HepG2 (cell line): Measurements from ENCODE around the gene SKP1. TPM values are rescaled to one million over a fixed set of nuclear protein-coding genes. Genes with fewer than 3 reads are reported as not detected.

Experiments used
- ATAC-seq: fragments of 200-7000 bp; cut with Tn5 transposase; 3 replicates; pipeline ENCODE4 v1.9.1; 2020; ENCODE audit warnings: mild to moderate bottlenecking, moderate library complexity
- BruUV-seq: library from RNA; stranded (reverse); fragments of 400-500 nt; replicated peaks from 2 replicates; lab custom pipeline; 2021; lab: Mats Ljungman, UMichigan
- CTCF ChIA-PET: fragments of 300-600 bp; formaldehyde crosslinking; extraction: SDS; loops from one replicate; lab custom pipeline; 2021; ENCODE audit warnings: low total read pairs, inconsistent platforms, low intra/inter-chr PET ratio; lab: Yijun Ruan, JAX
- POLR2A ChIA-PET: fragments of 350-600 bp; sonication (Branson Sonifier 250); formaldehyde crosslinking; loops from one replicate; lab custom pipeline; 2020; ENCODE audit warnings: antibody characterized with exemption, inconsistent platforms; lab: Yijun Ruan, JAX
- DNase-seq: peaks from one replicate; pipeline ENCODE4 v3.0.0-alpha.2; 2015; ENCODE audit warnings: low spot score
- FAIRE-seq: peaks from 3 replicates; lab custom pipeline; 2011; peaks lifted over from hg19 to GRCh38; lab: Jason Lieb, UNC
- H2AFZ ChIP-seq: one replicate; pipeline ENCODE4 v1.6.1; 2011; ENCODE audit warnings: low read length, inconsistent platforms
- H3K27ac ChIP-seq: fragments of 300-600 bp; 3 replicates; pipeline ENCODE4 v1.8.0; 2011; ENCODE audit warnings: mixed run types, mild to moderate bottlenecking, mixed read lengths, low read length, inconsistent platforms; ENCODE audit not compliant: insufficient read depth; ENCODE audit errors: extremely low read length
- H3K27me3 ChIP-seq, 2 experiments: fragments of 200-600 bp in 1 of 2; 2 replicates in 1 of 2; 3 replicates in 1 of 2; pipeline versions ENCODE4 v1.6.0 to v1.8.0; 2011; ENCODE audit warnings: low read length in 2 of 2, mild to moderate bottlenecking in 2 of 2, moderate library complexity in 2 of 2, inconsistent platforms in 1 of 2; ENCODE audit not compliant: insufficient read depth in 2 of 2, control insufficient read depth in 1 of 2
- H3K36me3 ChIP-seq, 2 experiments: fragments of 200-600 bp in 1 of 2; replicated peaks in 1 of 2; 2 replicates in 1 of 2; 3 replicates in 1 of 2; pipeline versions ENCODE4 v1.5.1 to v1.8.0; 2011; ENCODE audit warnings: low read length in 2 of 2, inconsistent platforms in 1 of 2; ENCODE audit not compliant: insufficient read depth in 2 of 2, control insufficient read depth in 1 of 2
- H3K4me1 ChIP-seq: 2 replicates; pipeline ENCODE4 v1.5.1; 2012; ENCODE audit warnings: low read length, inconsistent platforms; ENCODE audit not compliant: insufficient read depth
- H3K4me2 ChIP-seq: 2 replicates; pipeline ENCODE4 v1.6.0; 2011; ENCODE audit warnings: low read depth, low read length, inconsistent platforms
- H3K4me3 ChIP-seq, 3 experiments: fragments of 200-600 bp in 1 of 3; sonication (generic), shearing (Covaris generic) in 1 of 3; replicated peaks in 1 of 3; 2 replicates each; pipeline ENCODE4 v1.5.1; 2011 to 2016; ENCODE audit warnings: low read length in 3 of 3, inconsistent platforms in 2 of 3, low read depth in 2 of 3, mild to moderate bottlenecking in 2 of 3, control low read depth in 1 of 3, mixed read lengths in 1 of 3; ENCODE audit not compliant: insufficient read depth in 1 of 3
- H3K79me2 ChIP-seq: one replicate; pipeline ENCODE4 v1.6.1; 2011; ENCODE audit warnings: low read length, inconsistent platforms; ENCODE audit not compliant: insufficient read depth
- H3K9ac ChIP-seq: 2 replicates; pipeline ENCODE4 v1.6.0; 2011; ENCODE audit warnings: mild to moderate bottlenecking, low read depth, low read length, inconsistent platforms; ENCODE audit not compliant: insufficient read depth
- H3K9me3 ChIP-seq: 2 replicates; pipeline ENCODE4 v1.5.1; 2012; ENCODE audit warnings: mild to moderate bottlenecking, low read length
- H4K20me1 ChIP-seq: 2 replicates; pipeline ENCODE4 v1.6.0; 2011; ENCODE audit warnings: inconsistent platforms, mild to moderate bottlenecking, low read length, moderate library complexity; ENCODE audit not compliant: insufficient read depth
- HMG20B ChIP-seq: conservative IDR thresholded peaks from 2 replicates; pipeline ENCODE4 v1.6.1; 2016; ENCODE audit warnings: missing genetic modification reagents, missing compliant biosample characterization
- KDM3A ChIP-seq: IDR thresholded peaks from 2 replicates; pipeline ENCODE4 v1.6.1; 2018; ENCODE audit warnings: low read depth, missing compliant biosample characterization
- MLLT10 ChIP-seq: sonication (generic); formaldehyde crosslinking; IDR thresholded peaks from 2 replicates; pipeline ENCODE4 v1.4.0; 2020; ENCODE audit warnings: missing genetic modification reagents
- NFE2 ChIP-seq: sonication (generic); formaldehyde crosslinking; IDR thresholded peaks from 2 replicates; pipeline ENCODE4 v1.4.0; 2020; ENCODE audit warnings: missing genetic modification reagents
- NKX3-1 ChIP-seq: sonication (generic); formaldehyde crosslinking; IDR thresholded peaks from 2 replicates; pipeline ENCODE4 v1.5.0; 2020; ENCODE audit warnings: missing genetic modification reagents
- TFDP2 ChIP-seq: sonication (generic); formaldehyde crosslinking; IDR thresholded peaks from 2 replicates; pipeline ENCODE4 v1.4.0; 2020; ENCODE audit warnings: missing genetic modification reagents
- TSC22D2 ChIP-seq: sonication (generic); formaldehyde crosslinking; IDR thresholded peaks from 2 replicates; pipeline ENCODE4 v1.5.1; 2020; ENCODE audit warnings: missing genetic modification reagents, mild to moderate bottlenecking, borderline replicate concordance
- ZFY ChIP-seq: sonication (generic); formaldehyde crosslinking; IDR thresholded peaks from 2 replicates; pipeline ENCODE4 v1.4.0; 2020; ENCODE audit warnings: missing genetic modification reagents
- ZNF354B ChIP-seq: sonication (generic); formaldehyde crosslinking; IDR thresholded peaks from 2 replicates; pipeline ENCODE4 v1.8.0; 2022; ENCODE audit warnings: mild to moderate bottlenecking, missing genetic modification reagents
- ZNF549 ChIP-seq: sonication (generic); formaldehyde crosslinking; IDR thresholded peaks from 2 replicates; pipeline ENCODE4 v1.5.0; 2020; ENCODE audit warnings: missing genetic modification reagents
- WGBS: methylation state at CpG from one replicate; pipeline ENCODE4 v1.1.6; 2017; ENCODE audit warnings: low lambda C conversion rate; 5-methylcytosine and 5-hydroxymethylcytosine counted together
- in situ Hi-C: cut with HindIII; loops from 2 replicates; pipeline ENCODE4 v1.10.0; 2017; ENCODE audit warnings: low pct_unique_long_range_greater_than_20kb; ENCODE audit not compliant: extremely low pct_ligation_motif_present
- intact Hi-C: fragments of 100-400 bp; cut with micrococcal nuclease; formaldehyde crosslinking; loops from one replicate; pipeline ENCODE4 v1.10.0; 2022; ENCODE audit not compliant: unreplicated experiment
- polyA plus RNA-seq, 8 experiments: library from polyadenylated mRNA; depleted of rRNA in 3 of 8; stranded (reverse) in 7 of 8; unstranded in 1 of 8; fragments of >200 nt; fragmentation: Illumina TruSeq in 4 of 8; extraction: Trizol in 4 of 8; gene quantifications; 2 replicates each; pipeline versions ENCODE4 v1.2.1 to v1.2.3, GENCODE V29; 2011 to 2016; ENCODE audit warnings: low read depth in 4 of 8, missing spikeins in 1 of 8, mixed read lengths in 1 of 8; ENCODE audit not compliant: insufficient read depth in 1 of 8
- total RNA-seq, 5 experiments: library from RNA; depleted of rRNA; stranded (reverse); fragments of >200 nt; fragmentation: Illumina TruSeq; extraction: Trizol; gene quantifications; 2 replicates each; pipeline ENCODE4 v1.2.3, GENCODE V29; 2016; ENCODE audit warnings: low read depth in 1 of 5

Gene SKP1
- total and polyA plus RNA-seq, 2 of the 13 experiments (the other 11 are each of a cell fraction or from before 2014, with no cell fraction given), result 134 to 340 TPM

DNA sequence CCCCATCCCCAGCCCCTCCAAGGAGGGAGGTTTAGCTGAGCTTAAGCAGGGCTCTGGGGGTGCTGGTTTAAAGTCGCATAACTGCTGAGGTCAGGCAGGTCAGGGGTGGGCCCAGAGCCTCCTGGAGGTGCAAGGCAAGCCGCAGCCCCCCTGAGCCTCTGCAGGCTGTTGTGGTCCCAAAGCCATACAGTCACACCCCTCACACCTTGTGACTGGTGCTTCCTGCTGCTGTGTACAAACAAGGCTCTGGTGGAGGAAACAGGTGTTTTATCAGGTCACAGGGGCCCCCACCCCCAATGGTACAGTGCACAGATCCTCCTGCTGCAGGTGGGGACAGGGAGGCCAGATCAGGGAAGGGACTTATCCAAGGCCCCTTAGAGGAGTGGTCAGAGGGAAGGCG lies 54.2 kb downstream of the SKP1 start:
- H2AFZ ChIP-seq, result no peak overlapping the region
- H3K79me2 ChIP-seq, result no peaks in the 10 kb centered on the region
- H3K27me3 ChIP-seq, result no peaks in the 10 kb centered on the region
- POLR2A ChIA-PET, result no interaction called here
- no peaks in the 10 kb centered on the region for H3K9me3 ChIP-seq
- CTCF ChIA-PET, result no interaction called here
- H3K4me1 ChIP-seq, result peaks cover 26% of the 10 kb centered on the region
- intact Hi-C loops (no loop called here), in situ Hi-C loops (no loop called here)
- TF ChIP-seq KDM3A (CRISPR knock-in tag) (no peak), TFDP2 (CRISPR knock-in tag) (no peak), ZNF354B (CRISPR knock-in tag) (no peak), HMG20B (CRISPR knock-in tag) (no peak), ZFY (CRISPR knock-in tag) (no peak), NFE2 (no peak), ZNF549 (CRISPR knock-in tag) (no peak), MLLT10 (no peak), NKX3-1 (CRISPR knock-in tag) (no peak), TSC22D2 (CRISPR knock-in tag) (no peak)
- no peaks in the 10 kb centered on the region for H4K20me1 ChIP-seq
- ATAC-seq (no peak), DNase-seq (no peak), FAIRE-seq (no peak)
- H3K27ac ChIP-seq, result no peak overlapping the region
- H3K36me3 ChIP-seq, result peaks cover 0 to 6% of the 10 kb centered on the region in 2 experiments; a peak in 3 of 5 replicates
- H3K4me3 ChIP-seq, result no peak overlapping the region
- H3K9ac ChIP-seq, result no peak overlapping the region
- 89% methylated on average over 3 of the region's 3 CpGs for WGBS
- no TSS peak for BruUV-seq
- H3K4me2 ChIP-seq, result no peak overlapping the region
